GM12878 (cell line): ENCODE measurements around the gene NAA25. TPM values are rescaled to one million over a fixed set of nuclear protein-coding genes. Genes with fewer than 3 reads are reported as not detected.

Source experiments
- BACH1 ChIP-seq: fragments of 450-650 bp; IDR thresholded peaks from 2 replicates; pipeline ENCODE4 v1.6.1; 2017; ENCODE audit warnings: mild to moderate bottlenecking, borderline replicate concordance
- CHD2 ChIP-seq: IDR thresholded peaks from 2 replicates; pipeline ENCODE4 v1.6.1; 2011; ENCODE audit warnings: low read depth, low read length, improper control_type of control experiment, borderline replicate concordance
- CHD4 ChIP-seq: fragments of 200-600 bp; sonication (generic); IDR thresholded peaks from 2 replicates; pipeline ENCODE4 v1.6.1; 2016; ENCODE audit warnings: mild to moderate bottlenecking
- DPF2 ChIP-seq: fragments of 450-650 bp; IDR thresholded peaks from 2 replicates; pipeline ENCODE4 v1.6.1; 2017; ENCODE audit warnings: mild to moderate bottlenecking
- EED ChIP-seq: sonication (generic); IDR thresholded peaks from 2 replicates; pipeline ENCODE4 v1.6.1; 2016; ENCODE audit warnings: antibody characterized with exemption, low read depth
- FOXK2 ChIP-seq: fragments of 450-650 bp; IDR thresholded peaks from 2 replicates; pipeline ENCODE4 v1.6.1; 2017; ENCODE audit warnings: mild to moderate bottlenecking, moderate library complexity
- JUNB ChIP-seq: IDR thresholded peaks from 2 replicates; pipeline ENCODE4 v1.6.1; 2016; ENCODE audit warnings: antibody characterized with exemption, mild to moderate bottlenecking
- NFXL1 ChIP-seq: fragments of 450-650 bp; IDR thresholded peaks from 2 replicates; pipeline ENCODE4 v1.6.1; 2017; ENCODE audit warnings: antibody characterized with exemption, mild to moderate bottlenecking, borderline replicate concordance
- NFYA ChIP-seq: IDR thresholded peaks from 2 replicates; pipeline ENCODE4 v1.6.1; 2011; ENCODE audit warnings: low read depth, mild to moderate bottlenecking, low read length, improper control_type of control experiment, borderline replicate concordance
- NR2C2 ChIP-seq: IDR thresholded peaks from 2 replicates; pipeline ENCODE4 v1.6.1; 2011; ENCODE audit warnings: borderline replicate concordance, low read depth; ENCODE audit not compliant: control insufficient read depth, insufficient read length
- PAX5 ChIP-seq: IDR thresholded peaks from 2 replicates; pipeline ENCODE4 v1.6.1; 2011; ENCODE audit warnings: low read depth, low read length, borderline replicate concordance
- RAD51 ChIP-seq: fragments of 450-650 bp; IDR thresholded peaks from 2 replicates; pipeline ENCODE4 v1.6.1; 2016; ENCODE audit warnings: moderate library complexity, mild to moderate bottlenecking, inconsistent platforms
- TARDBP ChIP-seq: IDR thresholded peaks from 2 replicates; pipeline ENCODE4 v1.6.1; 2016; ENCODE audit warnings: borderline replicate concordance
- USF1 ChIP-seq: IDR thresholded peaks from 2 replicates; pipeline ENCODE4 v1.6.1; 2011; ENCODE audit warnings: borderline replicate concordance, low read depth, mild to moderate bottlenecking, moderate library complexity, mixed read lengths, low read length; ENCODE audit not compliant: insufficient read depth; ENCODE audit errors: extremely low read length
- ZBED1 ChIP-seq: IDR thresholded peaks from 2 replicates; pipeline ENCODE4 v1.6.1; 2016; ENCODE audit warnings: borderline replicate concordance
- ZBTB11 ChIP-seq: fragments of 450-650 bp; formaldehyde crosslinking; IDR thresholded peaks from 2 replicates; pipeline ENCODE4 v1.5.0; 2022; ENCODE audit warnings: mild to moderate bottlenecking, missing genetic modification characterization
- ZBTB40 ChIP-seq: fragments of 450-650 bp; IDR thresholded peaks from 2 replicates; pipeline ENCODE4 v1.6.1; 2016; ENCODE audit warnings: mild to moderate bottlenecking, moderate library complexity, borderline replicate concordance
- polyA plus RNA-seq, 11 experiments: library from polyadenylated mRNA; depleted of rRNA in 4 of 11; unstranded in 6 of 11; stranded (reverse) in 5 of 11; fragments of >200 nt; fragmentation: Nextera tagmentation in 4 of 11; fragmentation: Illumina TruSeq in 1 of 11; extraction: Ambion mirVana in 4 of 11; extraction: Trizol in 1 of 11; gene quantifications; 1 replicate in 1 of 11; 2 replicates in 10 of 11; pipeline versions ENCODE4 v1.2.1 to v1.2.3, GENCODE V29; 2011 to 2016; ENCODE audit warnings: inconsistent platforms in 2 of 11, missing spikeins in 2 of 11, low read depth in 1 of 11
- total RNA-seq, 4 experiments: library from RNA; depleted of rRNA in 3 of 4; stranded (reverse); fragments of >200 nt in 3 of 4; fragmentation: Illumina TruSeq in 1 of 4; extraction: Trizol in 1 of 4; gene quantifications; 2 replicates each; pipeline versions ENCODE4 v1.2.1 to v1.2.3, GENCODE V29; 2013 to 2021
- TF ChIP-seq, protein P1 (sequence below): fragments of 150-350 bp; IDR thresholded peaks from 2 replicates; pipeline ENCODE4 v1.6.1; 2016; ENCODE audit warnings: low read depth, low read length

Gene NAA25
- total and polyA plus RNA-seq, 10 of the 15 experiments (the other 5 are each of a cell fraction or from before 2014, with no cell fraction given): 15.0 to 39.2 (median 29.4) TPM

DNA sequence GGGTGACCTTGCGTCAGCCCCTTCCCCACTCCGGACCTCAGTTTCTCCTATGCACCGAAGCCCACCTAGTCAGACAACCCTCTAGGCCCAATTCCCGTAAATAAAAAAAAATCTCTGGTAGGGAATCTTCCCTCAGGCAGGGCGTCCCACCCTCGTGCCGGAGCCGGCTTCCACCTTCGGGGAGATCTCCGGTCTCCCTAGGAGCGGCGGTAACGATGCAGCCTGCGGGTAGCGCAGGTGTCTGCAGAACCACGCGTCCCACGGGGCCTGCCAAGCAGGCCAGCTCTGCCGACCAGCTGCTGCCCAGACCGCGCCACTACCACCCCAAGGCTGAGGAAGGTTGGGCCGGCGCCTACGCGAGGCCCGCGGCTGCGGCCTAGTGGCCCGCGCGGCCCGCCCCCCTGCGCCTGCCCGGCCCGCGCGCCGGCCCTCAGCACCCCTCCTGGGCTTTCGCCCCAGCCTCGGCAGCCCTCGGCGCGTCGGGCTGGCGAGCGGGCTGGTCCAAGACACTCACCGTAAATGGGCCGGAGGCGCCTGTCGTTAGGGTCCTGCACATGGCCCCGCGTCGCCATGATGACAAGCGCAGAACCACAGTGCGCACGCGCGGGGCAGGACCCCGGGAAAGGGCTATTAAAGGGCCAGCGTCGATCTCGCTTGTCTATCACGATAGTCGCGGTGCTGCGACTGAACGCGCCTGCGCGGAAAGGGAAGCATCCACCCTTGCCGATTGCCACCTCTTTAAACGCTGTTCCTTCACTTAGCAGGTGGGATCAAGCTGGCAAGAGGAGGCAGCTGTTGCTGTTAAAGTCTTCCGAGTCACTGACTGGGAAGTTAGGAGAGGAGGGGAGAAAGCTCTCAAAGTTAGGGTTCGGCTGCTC, at the start of gene NAA25 (continued):
- TF ChIP-seq CHD4 (no peak), JUNB (no peak), PAX5 (0 out of 2 replicates have a peak, but pooled peaks have one; percentile 6), RAD51 (no peak), USF1 (no peak), DPF2 (peak; percentile 87), ZBTB11 (CRISPR knock-in tag) (no peak), TARDBP (no peak), NFYA (no peak), ZBED1 (peak; percentile 100), BACH1 (peak; percentile 100), FOXK2 (no peak), CHD2 (peak; percentile 82), NFXL1 (no peak), ZBTB40 (no peak), EED (no peak), NR2C2 (no peak)
- TF ChIP-seq, protein P1, sequence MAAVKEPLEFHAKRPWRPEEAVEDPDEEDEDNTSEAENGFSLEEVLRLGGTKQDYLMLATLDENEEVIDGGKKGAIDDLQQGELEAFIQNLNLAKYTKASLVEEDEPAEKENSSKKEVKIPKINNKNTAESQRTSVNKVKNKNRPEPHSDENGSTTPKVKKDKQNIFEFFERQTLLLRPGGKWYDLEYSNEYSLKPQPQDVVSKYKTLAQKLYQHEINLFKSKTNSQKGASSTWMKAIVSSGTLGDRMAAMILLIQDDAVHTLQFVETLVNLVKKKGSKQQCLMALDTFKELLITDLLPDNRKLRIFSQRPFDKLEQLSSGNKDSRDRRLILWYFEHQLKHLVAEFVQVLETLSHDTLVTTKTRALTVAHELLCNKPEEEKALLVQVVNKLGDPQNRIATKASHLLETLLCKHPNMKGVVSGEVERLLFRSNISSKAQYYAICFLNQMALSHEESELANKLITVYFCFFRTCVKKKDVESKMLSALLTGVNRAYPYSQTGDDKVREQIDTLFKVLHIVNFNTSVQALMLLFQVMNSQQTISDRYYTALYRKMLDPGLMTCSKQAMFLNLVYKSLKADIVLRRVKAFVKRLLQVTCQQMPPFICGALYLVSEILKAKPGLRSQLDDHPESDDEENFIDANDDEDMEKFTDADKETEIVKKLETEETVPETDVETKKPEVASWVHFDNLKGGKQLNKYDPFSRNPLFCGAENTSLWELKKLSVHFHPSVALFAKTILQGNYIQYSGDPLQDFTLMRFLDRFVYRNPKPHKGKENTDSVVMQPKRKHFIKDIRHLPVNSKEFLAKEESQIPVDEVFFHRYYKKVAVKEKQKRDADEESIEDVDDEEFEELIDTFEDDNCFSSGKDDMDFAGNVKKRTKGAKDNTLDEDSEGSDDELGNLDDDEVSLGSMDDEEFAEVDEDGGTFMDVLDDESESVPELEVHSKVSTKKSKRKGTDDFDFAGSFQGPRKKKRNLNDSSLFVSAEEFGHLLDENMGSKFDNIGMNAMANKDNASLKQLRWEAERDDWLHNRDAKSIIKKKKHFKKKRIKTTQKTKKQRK: no peak
